ENCODE data around the gene MTIF2.
"Not testable (repeated sequence)": the region's sequence is repeated elsewhere in the genome, so short reads cannot be mapped to it uniquely, and the experiment has no call there.

The MTIF2 gene

DNA sequence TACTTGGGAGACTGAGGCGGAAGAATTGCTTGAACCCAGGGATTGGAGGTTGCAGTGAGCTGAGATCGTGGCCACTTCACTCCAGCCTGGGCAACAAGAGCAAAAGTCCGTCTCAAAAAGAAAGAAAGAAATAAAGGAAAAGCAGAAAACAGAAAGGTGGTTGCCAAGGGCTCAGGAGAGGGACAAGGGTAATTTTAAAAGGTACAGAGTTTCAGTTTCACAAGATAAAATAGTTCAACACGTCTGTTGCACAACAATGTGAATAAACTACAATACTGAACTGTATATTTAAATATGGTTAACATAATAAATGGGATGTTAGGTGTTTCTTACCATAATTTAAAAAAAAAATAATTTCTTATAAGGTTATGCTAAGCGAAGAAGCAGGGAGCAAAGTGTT, 23.6 kb downstream of the MTIF2 start:
- Histone ChIP-seq H3K9ac (ENCODE audit: low read depth, low read length, poor library complexity, severe bottlenecking) (no peak overlapping the region), H2AFZ (ENCODE audit: low read length) (no peak overlapping the region), H3K36me3 (ENCODE audit: insufficient read depth, low read length) (peaks cover 18% of the 10 kb centered on the region; the same call in 1 of the 2 replicates), H3K4me1 (ENCODE audit: insufficient read depth, low read length, poor library complexity, severe bottlenecking) (no peaks in the 10 kb centered on the region), H3K4me2 (ENCODE audit: low read depth, low read length, poor library complexity, severe bottlenecking) (no peak overlapping the region), H4K20me1 (ENCODE audit: insufficient read depth, low read length, poor library complexity, severe bottlenecking) (no peaks in the 10 kb centered on the region), H3K79me2 (ENCODE audit: insufficient read depth, low read length) (no peaks in the 10 kb centered on the region), H3F3A (ENCODE audit: low read depth) (no peaks in the 10 kb centered on the region), H3K27me3 (ENCODE audit: insufficient read depth, low read length, poor library complexity, severe bottlenecking) (no peaks in the 10 kb centered on the region), H3K9me3 (ENCODE audit: insufficient read depth, low read depth, low read length) (no peaks in the 10 kb centered on the region), H3K4me3 (ENCODE audit: low read length, poor library complexity, severe bottlenecking) (no peak overlapping the region), H3K9me2 (replicated peaks; ENCODE audit: low read depth, low read length) (no peaks in the 10 kb centered on the region)
- TF ChIP-seq, protein P1, sequence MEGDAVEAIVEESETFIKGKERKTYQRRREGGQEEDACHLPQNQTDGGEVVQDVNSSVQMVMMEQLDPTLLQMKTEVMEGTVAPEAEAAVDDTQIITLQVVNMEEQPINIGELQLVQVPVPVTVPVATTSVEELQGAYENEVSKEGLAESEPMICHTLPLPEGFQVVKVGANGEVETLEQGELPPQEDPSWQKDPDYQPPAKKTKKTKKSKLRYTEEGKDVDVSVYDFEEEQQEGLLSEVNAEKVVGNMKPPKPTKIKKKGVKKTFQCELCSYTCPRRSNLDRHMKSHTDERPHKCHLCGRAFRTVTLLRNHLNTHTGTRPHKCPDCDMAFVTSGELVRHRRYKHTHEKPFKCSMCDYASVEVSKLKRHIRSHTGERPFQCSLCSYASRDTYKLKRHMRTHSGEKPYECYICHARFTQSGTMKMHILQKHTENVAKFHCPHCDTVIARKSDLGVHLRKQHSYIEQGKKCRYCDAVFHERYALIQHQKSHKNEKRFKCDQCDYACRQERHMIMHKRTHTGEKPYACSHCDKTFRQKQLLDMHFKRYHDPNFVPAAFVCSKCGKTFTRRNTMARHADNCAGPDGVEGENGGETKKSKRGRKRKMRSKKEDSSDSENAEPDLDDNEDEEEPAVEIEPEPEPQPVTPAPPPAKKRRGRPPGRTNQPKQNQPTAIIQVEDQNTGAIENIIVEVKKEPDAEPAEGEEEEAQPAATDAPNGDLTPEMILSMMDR (conservative IDR thresholded peaks at IDR 0.05; ENCODE audit: low read length): no peak
- no peak for TF ChIP-seq EZH2phosphoT487 (IDR thresholded peaks at IDR 0.05; ENCODE audit: borderline replicate concordance)

DNA sequence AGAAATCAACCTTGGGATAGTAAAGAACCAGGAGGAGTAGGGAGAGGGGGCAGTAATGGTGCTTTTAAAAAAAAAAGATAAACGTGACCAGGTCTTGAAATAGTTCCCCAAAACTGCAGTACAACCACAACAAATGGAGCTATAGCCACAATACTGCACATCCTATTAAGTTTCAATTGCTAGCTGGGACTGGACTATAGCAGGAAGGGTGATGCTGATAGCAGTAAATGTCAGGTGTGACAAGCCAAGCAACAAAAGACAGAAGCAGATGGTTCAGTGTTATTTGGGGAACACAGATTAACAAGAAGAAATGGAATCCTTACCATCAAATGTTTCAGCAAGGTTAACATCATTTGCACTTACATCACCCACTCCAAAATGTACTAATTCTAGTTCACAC, 26.4 kb downstream of the MTIF2 start:
- TF ChIP-seq EZH2phosphoT487 (IDR thresholded peaks at IDR 0.05; ENCODE audit: borderline replicate concordance): no peak

DNA sequence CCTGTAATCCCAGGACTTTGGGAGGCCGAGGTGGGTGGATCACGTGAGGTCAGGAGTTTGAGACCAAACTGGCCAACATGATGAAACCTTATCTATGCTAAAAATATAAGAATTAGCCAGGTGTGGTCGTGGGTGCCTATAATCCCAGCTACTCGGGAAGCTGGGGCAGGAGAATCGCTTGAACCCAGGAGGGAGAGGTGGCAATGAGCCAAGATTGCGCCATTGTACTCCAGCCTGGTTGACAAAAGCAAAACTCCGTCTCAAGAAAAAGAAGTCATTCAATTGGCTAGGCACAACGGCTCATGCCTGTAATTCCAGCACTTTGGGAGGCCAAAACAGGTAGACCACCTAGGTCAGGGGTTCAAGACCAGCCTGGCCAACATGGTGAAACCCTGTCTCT, 27.4 kb downstream of the MTIF2 start:
- peaks cover 16% of the 10 kb centered on the region; the same call in 1 of the 2 replicates for H3K36me3 ChIP-seq (ENCODE audit: insufficient read depth, low read length)
- not testable (repeated sequence) for H3F3A ChIP-seq (ENCODE audit: low read depth); H3K9me2 ChIP-seq (replicated peaks; ENCODE audit: low read depth, low read length); H3K9ac ChIP-seq (ENCODE audit: low read depth, low read length, poor library complexity, severe bottlenecking); H2AFZ ChIP-seq (ENCODE audit: low read length); H3K4me2 ChIP-seq (ENCODE audit: low read depth, low read length, poor library complexity, severe bottlenecking); H4K20me1 ChIP-seq (ENCODE audit: insufficient read depth, low read length, poor library complexity, severe bottlenecking); H3K4me3 ChIP-seq (ENCODE audit: low read length, poor library complexity, severe bottlenecking); H3K27me3 ChIP-seq (ENCODE audit: insufficient read depth, low read length, poor library complexity, severe bottlenecking); H3K79me2 ChIP-seq (ENCODE audit: insufficient read depth, low read length); H3K4me1 ChIP-seq (ENCODE audit: insufficient read depth, low read length, poor library complexity, severe bottlenecking); H3K9me3 ChIP-seq (ENCODE audit: insufficient read depth, low read depth, low read length)

More for the DNA sequence above, 26.4 kb downstream of the MTIF2 start:
- peaks cover 15% of the 10 kb centered on the region; the same call in 1 of the 2 replicates for H3K36me3 ChIP-seq (ENCODE audit: insufficient read depth, low read length)
- no peaks in the 10 kb centered on the region for H4K20me1 ChIP-seq (ENCODE audit: insufficient read depth, low read length, poor library complexity, severe bottlenecking)
- H3K9ac ChIP-seq (ENCODE audit: low read depth, low read length, poor library complexity, severe bottlenecking): no peak overlapping the region
- H2AFZ ChIP-seq (ENCODE audit: low read length): no peak overlapping the region
- H3K9me2 ChIP-seq (replicated peaks; ENCODE audit: low read depth, low read length): no peaks in the 10 kb centered on the region
- H3F3A ChIP-seq (ENCODE audit: low read depth): no peaks in the 10 kb centered on the region
- no peaks in the 10 kb centered on the region for H3K27me3 ChIP-seq (ENCODE audit: insufficient read depth, low read length, poor library complexity, severe bottlenecking)
- H3K4me1 ChIP-seq (ENCODE audit: insufficient read depth, low read length, poor library complexity, severe bottlenecking): no peaks in the 10 kb centered on the region
- H3K79me2 ChIP-seq (ENCODE audit: insufficient read depth, low read length): no peaks in the 10 kb centered on the region
- H3K9me3 ChIP-seq (ENCODE audit: insufficient read depth, low read depth, low read length): no peaks in the 10 kb centered on the region
- no peak overlapping the region for H3K4me3 ChIP-seq (ENCODE audit: low read length, poor library complexity, severe bottlenecking)
- no peak overlapping the region for H3K4me2 ChIP-seq (ENCODE audit: low read depth, low read length, poor library complexity, severe bottlenecking)

DNA sequence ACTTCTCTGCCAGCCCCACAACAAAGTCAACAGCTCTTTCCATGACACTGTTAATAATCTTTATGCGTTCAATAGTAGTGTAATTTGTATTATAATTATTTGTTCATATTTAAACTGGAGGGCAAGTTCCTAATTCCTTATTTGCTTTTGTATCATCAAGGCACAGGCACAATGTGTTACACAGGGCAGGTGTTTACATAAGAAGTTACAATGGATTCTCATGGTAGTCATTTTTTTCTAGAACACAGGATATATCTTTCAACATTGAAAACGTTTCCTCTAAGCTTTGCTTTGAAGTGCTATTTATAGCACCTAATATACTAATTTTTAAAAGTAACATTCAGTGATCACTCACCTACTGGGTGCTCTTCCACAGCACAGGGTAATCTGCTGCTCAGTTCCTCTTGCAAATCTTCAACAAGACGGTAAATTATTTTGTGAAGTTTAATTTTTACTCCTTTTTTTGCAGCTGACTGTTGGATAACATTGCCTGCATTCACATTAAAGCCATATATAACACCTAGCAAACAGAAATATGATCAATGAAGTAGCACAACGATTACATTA, 29.3 kb downstream of the MTIF2 start:
- Histone ChIP-seq H3K9me3 (ENCODE audit: insufficient read depth, low read depth, low read length) (no peaks in the 10 kb centered on the region), H3K9ac (ENCODE audit: low read depth, low read length, poor library complexity, severe bottlenecking) (no peak overlapping the region), H3F3A (ENCODE audit: low read depth) (peaks cover 8% of the 10 kb centered on the region; the same call in 1 of the 2 replicates), H4K20me1 (ENCODE audit: insufficient read depth, low read length, poor library complexity, severe bottlenecking) (peaks cover 20% of the 10 kb centered on the region), H3K4me2 (ENCODE audit: low read depth, low read length, poor library complexity, severe bottlenecking) (no peak overlapping the region), H3K4me1 (ENCODE audit: insufficient read depth, low read length, poor library complexity, severe bottlenecking) (peaks cover 12% of the 10 kb centered on the region), H3K79me2 (ENCODE audit: insufficient read depth, low read length) (peaks cover 16% of the 10 kb centered on the region), H3K27me3 (ENCODE audit: insufficient read depth, low read length, poor library complexity, severe bottlenecking) (no peaks in the 10 kb centered on the region), H3K4me3 (ENCODE audit: low read length, poor library complexity, severe bottlenecking) (no peak overlapping the region), H3K9me2 (replicated peaks; ENCODE audit: low read depth, low read length) (no peaks in the 10 kb centered on the region), H3K36me3 (ENCODE audit: insufficient read depth, low read length) (peaks cover 34% of the 10 kb centered on the region; the same call in 1 of the 2 replicates), H2AFZ (ENCODE audit: low read length) (no peak overlapping the region)
- TF ChIP-seq, protein P1 (conservative IDR thresholded peaks at IDR 0.05; ENCODE audit: low read length): no peak
- no peak for TF ChIP-seq EZH2phosphoT487 (IDR thresholded peaks at IDR 0.05; ENCODE audit: borderline replicate concordance)
